ENCODE measurements around the gene GPAT2.
"Not testable (repeated sequence)": the region's sequence is repeated elsewhere in the genome, so short reads cannot be mapped to it uniquely, and the experiment has no call there.

- not testable (repeated sequence) for TF ChIP-seq EZH2 (IDR thresholded peaks at IDR 0.05); POLR2AphosphoS5 (IDR thresholded peaks at IDR 0.05; ENCODE audit: borderline replicate concordance, low read depth, low read length)
Measured at GRCh38 chr2:96023701-96024100, 11.0 kb downstream of the GPAT2 start.

Data from SK-N-MC (cell line).